Activated T-helper 17 cell treated with anti-CD3 and anti-CD28 coated beads, Interleukin-2, amount 50 U/mL, for 72 hours (primary cell): ENCODE data around the gene MSS51. TPM values are rescaled to one million over a fixed set of nuclear protein-coding genes. Genes with fewer than 3 reads are reported as not detected.
"Not testable (repeated sequence)": the region's sequence is repeated elsewhere in the genome, so short reads cannot be mapped to it uniquely, and the experiment has no call there.

Experiments used
- ATAC-seq: fragments of 150-1000 bp; cut with Tn5 transposase; replicated peaks from 2 replicates; pipeline ENCODE4 v1.10.0; 2021; ENCODE audit warnings: mild to moderate bottlenecking, moderate library complexity
- H3K27ac Mint-ChIP-seq: one replicate; pipeline ENCODE4 v1.8.0; 2022; ENCODE audit warnings: mixed read lengths
- H3K27me3 Mint-ChIP-seq: one replicate; pipeline ENCODE4 v1.8.0; 2022; ENCODE audit warnings: mixed read lengths
- H3K36me3 Mint-ChIP-seq: one replicate; pipeline ENCODE4 v1.8.0; 2022; ENCODE audit warnings: low read depth, mild to moderate bottlenecking, mixed read lengths
- H3K4me1 Mint-ChIP-seq: one replicate; pipeline ENCODE4 v1.8.0; 2022; ENCODE audit warnings: mixed read lengths
- H3K4me3 Mint-ChIP-seq: one replicate; pipeline ENCODE4 v1.8.0; 2022; ENCODE audit warnings: mild to moderate bottlenecking, mixed read lengths
- H3K9me3 Mint-ChIP-seq: one replicate; pipeline ENCODE4 v1.8.0; 2022; ENCODE audit warnings: mixed read lengths
- total RNA-seq, 2 donors: library from RNA; stranded (reverse); gene quantifications; one replicate each; pipeline ENCODE4 v1.2.3, GENCODE V29; 2022

MSS51 gene
- total RNA-seq, 2 donors from 2014 or later: 4.9 to 7.3 TPM

DNA sequence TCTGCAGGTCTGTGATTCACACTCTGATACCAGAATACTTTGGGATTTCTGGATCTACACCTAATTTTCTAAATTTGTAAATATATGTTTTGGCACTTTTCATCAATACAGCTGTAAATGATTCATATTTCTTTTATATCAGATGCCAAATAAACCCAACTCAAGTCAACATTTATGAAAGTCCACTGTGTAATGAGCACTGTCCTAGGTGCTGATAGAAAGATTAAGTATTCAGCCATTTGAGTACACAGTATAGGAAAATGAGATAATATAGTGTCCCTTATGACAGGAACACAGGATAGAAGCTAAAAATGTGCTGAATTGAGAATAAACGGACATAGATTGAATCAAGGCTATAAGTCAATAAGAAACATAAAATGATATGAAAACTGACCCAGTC, 25.9 kb downstream of the MSS51 start:
- H3K9me3 Mint-ChIP-seq: no peaks in the 10 kb centered on the region

DNA sequence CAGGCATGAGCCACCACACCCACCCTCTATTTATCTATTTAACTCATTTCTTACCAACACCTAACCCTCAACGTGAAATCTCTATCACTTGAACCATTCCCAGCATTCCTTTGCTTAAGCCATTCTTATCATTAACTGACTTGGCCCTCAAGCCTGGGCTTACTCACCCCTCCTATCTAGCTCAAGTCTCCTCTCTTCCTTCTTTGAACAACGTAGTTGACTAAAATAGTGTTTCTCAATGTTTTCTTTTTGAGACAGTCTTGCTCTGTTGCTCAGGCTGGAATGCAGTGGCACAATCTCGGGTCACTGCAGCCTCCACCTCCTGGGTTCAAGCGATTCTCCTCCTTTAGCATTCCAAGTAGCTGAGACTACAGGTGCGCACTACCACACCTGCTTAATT, 26.5 kb downstream of the MSS51 start:
- H3K9me3 Mint-ChIP-seq: no peaks in the 10 kb centered on the region
- peaks cover 42% of the 10 kb centered on the region for H3K4me1 Mint-ChIP-seq
- no peak for ATAC-seq
- peaks cover 58% of the 10 kb centered on the region for H3K36me3 Mint-ChIP-seq
- H3K4me3 Mint-ChIP-seq: no peak overlapping the region
- H3K27ac Mint-ChIP-seq: no peak overlapping the region
- H3K27me3 Mint-ChIP-seq: no peaks in the 10 kb centered on the region

More for the DNA sequence above, 25.9 kb downstream of the MSS51 start:
- no peak for ATAC-seq
- no peak overlapping the region for H3K4me3 Mint-ChIP-seq
- peak overlapping the region; percentile 33 for H3K27ac Mint-ChIP-seq
- peaks cover 64% of the 10 kb centered on the region for H3K36me3 Mint-ChIP-seq
- peaks cover 42% of the 10 kb centered on the region for H3K4me1 Mint-ChIP-seq
- H3K27me3 Mint-ChIP-seq: no peaks in the 10 kb centered on the region

DNA sequence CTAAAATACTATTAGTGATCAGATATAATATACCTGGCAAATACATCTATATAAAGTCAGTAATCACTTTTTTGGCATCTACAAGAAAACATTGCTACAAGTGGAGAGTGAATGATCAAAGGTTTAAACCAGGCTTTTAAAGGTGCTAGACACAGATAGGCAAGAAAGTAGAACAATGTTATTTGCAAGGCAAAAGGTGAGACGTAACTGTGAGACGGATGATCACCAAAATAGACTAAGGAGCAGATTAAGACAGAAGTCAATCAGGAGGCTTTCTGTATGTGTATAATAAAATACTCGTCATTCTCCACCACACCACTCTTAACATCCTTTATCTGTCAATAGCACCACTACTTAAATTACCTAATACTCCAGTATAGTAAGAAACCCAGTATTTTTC, 27.8 kb downstream of the MSS51 start:
- Mint-ChIP-seq H3K36me3 (peaks cover 56% of the 10 kb centered on the region), H3K9me3 (no peaks in the 10 kb centered on the region), H3K4me3 (no peak overlapping the region), H3K27me3 (no peaks in the 10 kb centered on the region), H3K27ac (no peak overlapping the region), H3K4me1 (peaks cover 37% of the 10 kb centered on the region)
- ATAC-seq: no peak

DNA sequence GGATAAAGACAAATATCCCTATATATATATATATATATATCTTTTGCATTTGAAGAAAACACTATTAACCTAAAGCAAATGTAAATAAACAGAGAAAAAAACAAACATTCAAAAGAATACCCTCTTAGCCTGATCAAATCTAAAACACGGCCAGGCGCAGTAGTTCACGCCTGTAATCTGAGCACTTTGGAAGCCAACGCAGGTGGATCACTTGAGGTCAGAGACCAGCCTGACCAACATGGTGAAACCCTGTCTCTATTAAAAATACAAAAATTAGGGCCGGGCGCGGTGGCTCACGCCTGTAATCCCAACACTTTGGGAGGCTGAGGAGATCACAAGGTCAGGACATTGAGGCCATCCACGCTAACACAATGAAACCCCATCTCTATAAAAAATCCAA, 28.7 kb downstream of the MSS51 start:
- no peaks in the 10 kb centered on the region for H3K9me3 Mint-ChIP-seq
- no peak for ATAC-seq
- H3K27me3 Mint-ChIP-seq: no peaks in the 10 kb centered on the region
- H3K4me1 Mint-ChIP-seq: peaks cover 32% of the 10 kb centered on the region
- no peak overlapping the region for H3K27ac Mint-ChIP-seq
- H3K36me3 Mint-ChIP-seq: peaks cover 56% of the 10 kb centered on the region
- H3K4me3 Mint-ChIP-seq: no peak overlapping the region

DNA sequence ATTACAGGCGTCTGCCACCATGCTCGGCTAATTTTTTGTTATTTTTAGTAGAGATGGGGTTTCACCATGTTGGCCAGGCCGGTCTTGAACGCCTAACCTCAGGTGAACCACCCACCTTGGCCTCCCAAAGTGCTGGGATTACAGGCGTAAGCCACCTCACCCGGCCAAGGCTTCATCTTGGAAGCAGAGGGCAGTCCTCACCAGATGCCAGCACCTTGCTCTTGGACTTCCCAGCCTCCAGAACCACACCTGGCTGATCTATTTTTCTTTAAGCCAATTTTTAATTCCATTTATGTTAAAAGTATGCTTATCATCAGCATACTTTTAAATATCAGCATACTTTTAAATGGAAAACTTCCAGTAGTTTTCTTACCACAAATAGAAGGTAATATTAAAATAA, 31.7 kb downstream of the MSS51 start:
- Mint-ChIP-seq H3K4me3 (no peak overlapping the region), H3K27ac (no peak overlapping the region), H3K36me3 (peaks cover 65% of the 10 kb centered on the region), H3K27me3 (no peaks in the 10 kb centered on the region), H3K4me1 (peaks cover 10% of the 10 kb centered on the region), H3K9me3 (no peaks in the 10 kb centered on the region)
- ATAC-seq: no peak

DNA sequence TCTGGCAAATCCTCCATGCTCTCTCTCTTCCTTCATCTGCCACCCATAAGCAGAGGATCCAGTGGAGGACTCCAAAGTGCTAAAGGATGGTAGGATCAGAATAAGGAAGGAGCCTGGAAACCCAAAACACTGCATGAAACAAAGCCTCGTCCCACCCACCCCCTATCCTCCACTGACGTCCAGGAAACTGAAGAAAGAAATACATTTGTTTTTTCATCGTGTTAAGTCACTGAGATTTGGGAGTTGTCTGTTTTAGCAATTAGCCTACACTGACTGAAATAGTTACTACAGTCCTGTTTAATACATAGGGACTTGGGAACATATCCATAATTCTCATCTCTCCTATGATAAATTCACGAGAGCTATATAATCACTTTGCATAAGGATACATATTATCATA, 34.3 kb downstream of the MSS51 start:
- H3K27ac Mint-ChIP-seq: no peak overlapping the region
- no peaks in the 10 kb centered on the region for H3K27me3 Mint-ChIP-seq
- H3K4me3 Mint-ChIP-seq: no peak overlapping the region
- no peaks in the 10 kb centered on the region for H3K4me1 Mint-ChIP-seq
- ATAC-seq: no peak
- no peaks in the 10 kb centered on the region for H3K9me3 Mint-ChIP-seq
- peaks cover 76% of the 10 kb centered on the region for H3K36me3 Mint-ChIP-seq

DNA sequence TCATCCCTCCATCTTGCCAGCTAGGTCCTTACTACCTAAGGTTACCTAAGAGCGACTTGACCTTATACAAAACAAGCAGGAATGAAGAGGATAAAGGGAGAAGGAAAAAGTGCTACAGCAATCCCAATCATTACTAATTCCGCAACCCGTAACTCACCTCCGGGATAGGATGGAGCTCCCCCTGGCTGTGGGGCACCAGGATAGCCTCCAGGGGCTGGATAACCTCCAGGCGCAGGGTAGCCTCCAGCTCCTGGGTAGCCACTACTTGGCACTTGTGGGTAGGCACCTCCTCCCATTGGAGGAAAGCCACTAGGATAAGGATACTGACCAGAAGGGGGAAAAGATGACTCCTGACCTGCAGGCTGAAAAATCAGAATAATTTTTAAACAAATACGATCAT, 35.3 kb downstream of the MSS51 start:
- no peak overlapping the region for H3K27ac Mint-ChIP-seq
- H3K36me3 Mint-ChIP-seq: peaks cover 86% of the 10 kb centered on the region
- no peak overlapping the region for H3K4me3 Mint-ChIP-seq
- no peak for ATAC-seq
- no peaks in the 10 kb centered on the region for H3K27me3 Mint-ChIP-seq
- H3K4me1 Mint-ChIP-seq: no peaks in the 10 kb centered on the region
- H3K9me3 Mint-ChIP-seq: no peaks in the 10 kb centered on the region

DNA sequence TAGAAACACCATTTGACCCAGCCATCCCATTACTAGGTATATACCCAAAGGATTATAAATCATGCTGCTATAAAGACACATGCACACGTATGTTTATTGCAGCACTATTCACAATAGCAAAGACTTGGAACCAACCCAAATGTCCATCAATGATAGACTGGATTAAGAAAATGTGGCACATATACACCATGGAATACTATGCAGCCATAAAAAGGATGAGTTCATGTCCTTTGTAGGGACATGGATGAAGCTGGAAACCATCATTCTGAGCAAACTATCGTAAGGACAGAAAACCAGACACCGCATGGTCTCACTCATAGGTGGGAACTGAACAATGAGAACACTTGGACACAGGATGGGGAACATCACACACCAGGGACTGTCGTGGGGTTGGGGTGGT, 39.0 kb downstream of the MSS51 start:
- not testable (repeated sequence) for H3K9me3 Mint-ChIP-seq, H3K4me3 Mint-ChIP-seq, H3K4me1 Mint-ChIP-seq, H3K27ac Mint-ChIP-seq, H3K27me3 Mint-ChIP-seq, ATAC-seq
- peaks cover 100% of the 10 kb centered on the region for H3K36me3 Mint-ChIP-seq

DNA sequence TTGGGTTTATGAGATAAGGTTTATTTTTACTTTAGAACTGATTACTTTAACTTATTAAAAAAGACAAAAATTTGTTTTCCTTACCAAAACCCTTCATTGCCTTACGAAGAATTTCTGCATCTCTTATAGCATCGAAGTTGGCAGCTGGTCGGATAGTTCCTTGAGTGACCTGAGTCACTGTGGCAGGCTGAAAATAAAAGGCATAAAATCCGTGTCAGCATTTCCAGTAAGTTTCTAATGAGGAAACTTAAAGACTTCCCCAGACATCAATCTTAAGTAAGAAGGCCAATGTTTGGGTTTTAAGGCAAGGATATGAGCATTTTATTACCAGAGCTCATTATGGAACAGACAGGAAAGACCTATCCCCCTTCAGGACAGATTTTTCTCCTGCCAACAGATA, 45.1 kb downstream of the MSS51 start:
- peaks cover 5% of the 10 kb centered on the region for H3K4me1 Mint-ChIP-seq
- no peaks in the 10 kb centered on the region for H3K9me3 Mint-ChIP-seq
- peaks cover 98% of the 10 kb centered on the region for H3K36me3 Mint-ChIP-seq
- no peak overlapping the region for H3K4me3 Mint-ChIP-seq
- no peak overlapping the region for H3K27ac Mint-ChIP-seq
- no peak for ATAC-seq
- no peaks in the 10 kb centered on the region for H3K27me3 Mint-ChIP-seq

DNA sequence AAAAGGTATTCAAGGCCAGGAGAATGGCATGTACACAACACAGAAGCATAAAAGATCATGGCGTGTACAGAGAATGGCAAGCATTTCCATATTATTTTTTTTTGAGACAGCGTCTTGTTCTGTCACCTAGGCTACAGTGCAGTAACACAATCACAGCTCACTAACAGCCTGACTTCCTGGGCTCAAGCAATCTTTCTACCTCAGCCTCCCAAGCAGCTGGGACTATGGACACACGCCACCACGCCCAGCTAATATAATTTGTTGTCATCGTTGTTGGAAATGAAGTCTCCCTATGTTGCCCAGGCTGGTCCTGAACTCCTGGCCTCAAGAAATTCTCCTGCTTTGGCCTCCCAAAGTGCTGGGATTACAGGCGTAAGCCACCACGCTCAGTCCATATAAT, 46.8 kb downstream of the MSS51 start:
- no peaks in the 10 kb centered on the region for H3K9me3 Mint-ChIP-seq

DNA sequence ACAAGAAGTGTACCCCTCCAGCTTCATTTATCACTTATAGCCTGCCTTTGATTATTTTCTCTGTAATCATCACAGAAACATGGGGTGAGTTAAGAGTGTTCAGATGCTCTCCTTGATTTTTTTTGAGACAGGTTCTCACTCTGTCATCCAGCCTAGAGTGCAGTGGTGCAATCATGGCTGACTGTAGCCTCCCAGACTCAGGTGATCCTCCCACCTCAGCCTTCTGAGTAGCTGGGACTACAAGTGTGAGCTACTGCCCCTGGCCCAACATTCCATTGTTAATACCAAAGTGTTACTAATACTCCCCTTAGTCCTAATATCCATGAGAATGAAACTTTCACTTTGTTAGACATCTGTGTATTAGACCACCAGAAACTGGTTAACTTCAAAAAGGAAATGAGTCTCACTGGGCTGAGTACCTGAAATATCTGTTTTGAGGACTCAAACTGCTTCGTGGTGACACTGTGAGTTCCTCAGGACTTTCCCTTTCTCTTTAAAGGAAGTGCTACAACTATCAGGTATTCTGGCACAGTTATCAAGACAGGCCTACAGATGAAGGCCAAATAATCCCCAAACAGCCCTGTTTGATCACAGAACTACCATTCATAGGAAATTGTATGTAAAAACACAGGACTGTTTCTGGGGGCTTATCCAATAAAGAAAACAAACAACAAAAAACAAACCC, 54.2 kb downstream of the MSS51 start:
- ATAC-seq: peak; percentile 24
- no peaks in the 10 kb centered on the region for H3K9me3 Mint-ChIP-seq
- H3K36me3 Mint-ChIP-seq: peaks cover 98% of the 10 kb centered on the region
- no peaks in the 10 kb centered on the region for H3K27me3 Mint-ChIP-seq
- peaks cover 4% of the 10 kb centered on the region for H3K4me1 Mint-ChIP-seq
- peak overlapping the region; percentile 83 for H3K27ac Mint-ChIP-seq
- H3K4me3 Mint-ChIP-seq: no peak overlapping the region

More for the DNA sequence above, 46.8 kb downstream of the MSS51 start:
- Mint-ChIP-seq H3K4me1 (peaks cover 3% of the 10 kb centered on the region), H3K27me3 (no peaks in the 10 kb centered on the region), H3K27ac (no peak overlapping the region), H3K36me3 (peaks cover 98% of the 10 kb centered on the region), H3K4me3 (no peak overlapping the region)
- ATAC-seq: no peak

DNA sequence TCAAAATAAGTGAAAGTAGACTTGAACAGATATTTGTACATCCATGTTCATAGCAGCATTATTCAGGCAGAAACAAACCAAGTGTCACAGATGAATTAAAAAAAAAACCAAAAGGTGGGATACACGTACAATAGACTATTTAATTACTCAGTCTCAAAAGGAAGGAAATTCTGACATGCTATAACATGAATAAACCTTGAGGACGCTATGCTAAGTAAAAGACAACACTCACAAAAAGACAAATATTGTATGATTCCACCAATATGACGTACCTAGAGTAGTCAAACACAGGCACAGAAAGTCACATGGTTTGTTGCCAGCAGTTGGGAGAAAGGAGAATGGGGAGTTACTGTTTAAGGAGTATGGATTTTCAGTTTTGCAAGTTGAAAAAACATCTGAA, 56.7 kb downstream of the MSS51 start:
- peaks cover 90% of the 10 kb centered on the region for H3K36me3 Mint-ChIP-seq
- no peak for ATAC-seq

More for the DNA sequence above, 56.7 kb downstream of the MSS51 start:
- H3K4me1 Mint-ChIP-seq: peaks cover 4% of the 10 kb centered on the region
- H3K4me3 Mint-ChIP-seq: no peak overlapping the region
- H3K27me3 Mint-ChIP-seq: no peaks in the 10 kb centered on the region
- H3K27ac Mint-ChIP-seq: no peak overlapping the region
- H3K9me3 Mint-ChIP-seq: no peaks in the 10 kb centered on the region

Other genes starting within 250 kb of the MSS51 start
- 10 to 100 TPM; 43.5 to 68.1 TPM for gene DNAJC9, start 186.3 kb downstream of the MSS51 start, total RNA-seq
- gene MRPS16, start 180.9 kb downstream of the MSS51 start, total RNA-seq: 100 to 1,000 TPM in 1 of 2 donors, 10 to 100 TPM in 1; 69.5 to 112 TPM
- under 1 TPM; 0.73 to 0.74 TPM for gene CFAP70, start 74.7 kb downstream of the MSS51 start, total RNA-seq
- 100 to 1,000 TPM in 1 of 2 donors, 10 to 100 TPM in 1; 90.1 to 133 TPM for gene ANXA7, start 19.5 kb downstream of the MSS51 start, total RNA-seq
- gene PPP3CB, start 62.5 kb upstream of the MSS51 start, total RNA-seq: 10 to 100 TPM; 43.9 to 50.1 TPM
- 1 to 10 TPM; 6.3 to 6.4 TPM for gene USP54, start 157.8 kb upstream of the MSS51 start, total RNA-seq
- not detected for gene MYOZ1, start 207.9 kb upstream of the MSS51 start, total RNA-seq
- gene SYNPO2L, start 222.5 kb upstream of the MSS51 start, total RNA-seq: not detected